Natural killer cell (primary cell): ENCODE results near the gene CXCR6. TPM values are rescaled to one million over a fixed set of nuclear protein-coding genes. Genes with fewer than 3 reads are reported as not detected.

Source experiments
- ATAC-seq, 3 donors: fragments of 150-1000 bp in 2 of 3; fragments of 200-7000 bp in 1 of 3; cut with Tn5 transposase; 1 replicate in 1 of 3; 2 replicates in 2 of 3; pipeline ENCODE4 v1.10.0; 2021; ENCODE audit warnings: mild to moderate bottlenecking in 2 of 3, moderate library complexity in 2 of 3
- DNase-seq, 2 donors: peaks; one replicate each; pipeline versions ENCODE4 v3.0.0 to v3.0.0-alpha.2; 2013 to 2021; ENCODE audit warnings: mixed read lengths in 1 of 2
- H3K27ac ChIP-seq: one replicate; pipeline ENCODE4 v1.5.1; 2013; ENCODE audit warnings: mild to moderate bottlenecking, low read length
- H3K27me3 ChIP-seq: one replicate; pipeline ENCODE4 v1.6.1; 2013; ENCODE audit warnings: low read length; ENCODE audit not compliant: control insufficient read depth, insufficient read depth
- H3K36me3 ChIP-seq: one replicate; pipeline ENCODE4 v1.6.1; 2013; ENCODE audit warnings: low read length; ENCODE audit not compliant: control insufficient read depth, insufficient read depth
- H3K4me1 ChIP-seq: one replicate; pipeline ENCODE4 v1.6.1; 2013; ENCODE audit warnings: low read length; ENCODE audit not compliant: control insufficient read depth, insufficient read depth
- H3K4me3 ChIP-seq: one replicate; pipeline ENCODE4 v1.5.1; 2013; ENCODE audit warnings: low read length
- H3K9me3 ChIP-seq: one replicate; pipeline ENCODE4 v1.6.1; 2013; ENCODE audit warnings: low read length; ENCODE audit not compliant: control insufficient read depth, insufficient read depth
- H3K27ac Mint-ChIP-seq, 2 donors: one replicate each; pipeline ENCODE4 v1.8.0; 2022; ENCODE audit warnings: mild to moderate bottlenecking in 2 of 2, mixed read lengths in 2 of 2, moderate library complexity in 1 of 2
- H3K27me3 Mint-ChIP-seq, 2 donors: one replicate each; pipeline ENCODE4 v1.8.0; 2022; ENCODE audit warnings: low read depth in 2 of 2, mixed read lengths in 2 of 2
- H3K36me3 Mint-ChIP-seq: one replicate; pipeline ENCODE4 v1.8.0; 2022; ENCODE audit warnings: mixed read lengths
- H3K4me1 Mint-ChIP-seq, 2 donors: one replicate each; pipeline ENCODE4 v1.8.0; 2022; ENCODE audit warnings: mixed read lengths in 2 of 2
- H3K4me3 Mint-ChIP-seq: one replicate; pipeline ENCODE4 v1.8.0; 2022; ENCODE audit warnings: mild to moderate bottlenecking, moderate library complexity, mixed read lengths
- H3K9me3 Mint-ChIP-seq, 2 donors: one replicate each; pipeline ENCODE4 v1.8.0; 2022; ENCODE audit warnings: mixed read lengths in 2 of 2
- WGBS: methylation state at CpG from one replicate; pipeline ENCODE4 v1.1.7; 2013; ENCODE audit warnings: missing lambda C conversion rate; ENCODE audit not compliant: insufficient coverage; 5-methylcytosine and 5-hydroxymethylcytosine counted together
- intact Hi-C: fragments of 100-400 bp; cut with micrococcal nuclease; formaldehyde crosslinking; loops from one replicate; pipeline ENCODE4 v1.14.2; 2022
- total RNA-seq, 4 donors: library from RNA; stranded (reverse); fragments of 120-200 nt in 1 of 4; gene quantifications; one replicate each; pipeline versions ENCODE4 v1.2.3 to v1.2.4, GENCODE V29; 2013 to 2022
- TF ChIP-seq, protein P1 (sequence below): fragments of 200-600 bp; IDR thresholded peaks from one replicate; pipeline ENCODE4 v1.8.0; 2022; ENCODE audit warnings: antibody characterized with exemption

CXCR6 gene
- 1 to 10 TPM in 2 of 3 donors, under 1 TPM in 1; 0.95 to 2.1 (median 1.7) TPM for total RNA-seq
- 40.5 TPM for total RNA-seq (2013)

GRCh38 chr3:45943207-45943846 lies at the start of gene CXCR6:
Gene CXCR6, plus strand, starts transcription at chr3:45943464. Its CDS starts 3,018 bp downstream, at chr3:45946482.
- Mint-ChIP-seq H3K4me1 (peaks cover 38 to 54% of the 10 kb centered on the region in 2 donors), H3K9me3 (no peaks in the 10 kb centered on the region), H3K36me3 (peaks cover 8% of the 10 kb centered on the region), H3K27ac (peak within 1 kb of the TSS; percentile 17 to 57), H3K27me3 (no peaks in the 10 kb centered on the region), H3K4me3 (peak within 1 kb of the TSS; percentile 58)
- 80% methylated on average over 8 of the region's 8 CpGs for WGBS
- intact Hi-C loops, result no loop called here
- Histone ChIP-seq H3K9me3 (no peaks in the 10 kb centered on the region), H3K27me3 (no peaks in the 10 kb centered on the region), H3K4me1 (peaks cover 67% of the 10 kb centered on the region), H3K27ac (peak within 1 kb of the TSS; percentile 28), H3K4me3 (peak within 1 kb of the TSS; percentile 34), H3K36me3 (peaks cover 27% of the 10 kb centered on the region)
- TF ChIP-seq, protein P1, sequence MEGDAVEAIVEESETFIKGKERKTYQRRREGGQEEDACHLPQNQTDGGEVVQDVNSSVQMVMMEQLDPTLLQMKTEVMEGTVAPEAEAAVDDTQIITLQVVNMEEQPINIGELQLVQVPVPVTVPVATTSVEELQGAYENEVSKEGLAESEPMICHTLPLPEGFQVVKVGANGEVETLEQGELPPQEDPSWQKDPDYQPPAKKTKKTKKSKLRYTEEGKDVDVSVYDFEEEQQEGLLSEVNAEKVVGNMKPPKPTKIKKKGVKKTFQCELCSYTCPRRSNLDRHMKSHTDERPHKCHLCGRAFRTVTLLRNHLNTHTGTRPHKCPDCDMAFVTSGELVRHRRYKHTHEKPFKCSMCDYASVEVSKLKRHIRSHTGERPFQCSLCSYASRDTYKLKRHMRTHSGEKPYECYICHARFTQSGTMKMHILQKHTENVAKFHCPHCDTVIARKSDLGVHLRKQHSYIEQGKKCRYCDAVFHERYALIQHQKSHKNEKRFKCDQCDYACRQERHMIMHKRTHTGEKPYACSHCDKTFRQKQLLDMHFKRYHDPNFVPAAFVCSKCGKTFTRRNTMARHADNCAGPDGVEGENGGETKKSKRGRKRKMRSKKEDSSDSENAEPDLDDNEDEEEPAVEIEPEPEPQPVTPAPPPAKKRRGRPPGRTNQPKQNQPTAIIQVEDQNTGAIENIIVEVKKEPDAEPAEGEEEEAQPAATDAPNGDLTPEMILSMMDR, result no peak
- ATAC-seq (peak in 2 of 3 donors; percentile 25 to 39), DNase-seq (peak in 1 of 2 donors; percentile 71)

DNA sequence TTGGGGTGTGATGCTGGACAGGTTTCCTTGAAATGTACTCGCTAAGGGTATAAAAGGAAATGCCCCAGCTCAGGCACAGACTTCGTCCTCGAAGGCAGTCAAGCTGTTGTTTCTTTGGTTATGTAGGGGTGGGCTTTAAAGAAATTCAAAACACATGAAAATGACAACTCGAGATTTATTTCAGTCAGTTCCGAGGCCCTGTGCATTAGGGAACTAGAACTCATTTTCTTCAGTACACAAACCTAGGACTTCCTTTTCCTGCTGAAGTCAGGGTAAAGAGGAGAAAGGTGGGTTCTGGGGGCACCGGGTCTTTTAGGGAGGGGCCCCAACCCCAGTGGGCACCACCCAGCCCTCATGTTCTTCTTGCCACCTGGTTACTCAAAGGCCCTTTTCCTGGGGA lies 49.2 kb upstream of the CXCR6 start:
- intact Hi-C loops, result no loop called here
- Histone ChIP-seq H3K27ac (no peak overlapping the region), H3K4me3 (no peak overlapping the region), H3K4me1 (peaks cover 2% of the 10 kb centered on the region), H3K36me3 (no peaks in the 10 kb centered on the region), H3K27me3 (no peaks in the 10 kb centered on the region), H3K9me3 (no peaks in the 10 kb centered on the region)
- DNase-seq (no peak), ATAC-seq (no peak)
- Mint-ChIP-seq H3K27me3 (peaks cover 4 to 29% of the 10 kb centered on the region in 2 donors), H3K4me3 (no peak overlapping the region), H3K4me1 (peaks cover 39 to 59% of the 10 kb centered on the region in 2 donors), H3K27ac (peak overlapping the region in 1 of 2 donors; percentile 72), H3K9me3 (no peaks in the 10 kb centered on the region), H3K36me3 (no peaks in the 10 kb centered on the region)
- whole genome bisulfite sequencing, result 25% methylated on average over 4 of the region's 6 CpGs
- TF ChIP-seq, protein P1, result no peak

GRCh38 chr3:45895686-45896468 lies 47.4 kb upstream of the CXCR6 start:
- WGBS, result 90% methylated on average over 3 of the region's 5 CpGs
- no peaks in the 10 kb centered on the region for H3K36me3 Mint-ChIP-seq

More at GRCh38 chr3:45895686-45896468, 47.4 kb upstream of the CXCR6 start:
- intact Hi-C loops, result no loop called here
- Mint-ChIP-seq H3K27ac (no peak overlapping the region), H3K9me3 (no peaks in the 10 kb centered on the region), H3K4me3 (no peak overlapping the region), H3K4me1 (peaks cover 33 to 68% of the 10 kb centered on the region in 2 donors), H3K27me3 (peaks cover 4 to 24% of the 10 kb centered on the region in 2 donors)
- Histone ChIP-seq H3K4me3 (no peak overlapping the region), H3K27me3 (no peaks in the 10 kb centered on the region), H3K4me1 (peaks cover 2% of the 10 kb centered on the region), H3K36me3 (no peaks in the 10 kb centered on the region), H3K27ac (no peak overlapping the region), H3K9me3 (no peaks in the 10 kb centered on the region)
- TF ChIP-seq, protein P1, result no peak
- ATAC-seq (no peak), DNase-seq (no peak)
